ENCODE results near the gene PPIL6. TPM values are rescaled to one million over a fixed set of nuclear protein-coding genes. Genes with fewer than 3 reads are reported as not detected.

The PPIL6 gene
- total RNA-seq, 1 donor from 2014 or later: 13.3 TPM

- no peak for DNase-seq (ENCODE audit: low read depth)
Observed at GRCh38 chr6:109362102-109362884, 78.1 kb downstream of the PPIL6 start.

- no peak for DNase-seq (ENCODE audit: low read depth)
Observed at GRCh38 chr6:109360791-109361190, 79.6 kb downstream of the PPIL6 start.

- DNase-seq (ENCODE audit: low read depth): no peak
Observed at GRCh38 chr6:109360281-109360680, 80.1 kb downstream of the PPIL6 start.

- DNase-seq (ENCODE audit: low read depth): no peak
Observed at GRCh38 chr6:109359248-109359647, 81.2 kb downstream of the PPIL6 start.

GRCh38 chr6:109358204-109358603 is 82.2 kb downstream of the PPIL6 start:
- DNase-seq (ENCODE audit: low read depth): no peak

- DNase-seq (ENCODE audit: low read depth): no peak
Observed at GRCh38 chr6:109356237-109356636, 84.2 kb downstream of the PPIL6 start.

- peak; percentile 47 for DNase-seq (ENCODE audit: low read depth)
Observed at GRCh38 chr6:109351231-109352130, 88.9 kb downstream of the PPIL6 start.

GRCh38 chr6:109349419-109349987 is 90.9 kb downstream of the PPIL6 start:
- DNase-seq (ENCODE audit: low read depth): peak; percentile 79

GRCh38 chr6:109348226-109348625 is 92.2 kb downstream of the PPIL6 start:
- no peak for DNase-seq (ENCODE audit: low read depth)

- no peak for DNase-seq (ENCODE audit: low read depth)
Observed at GRCh38 chr6:109347779-109348178, 92.6 kb downstream of the PPIL6 start.

GRCh38 chr6:109345986-109346385 is 94.4 kb downstream of the PPIL6 start:
- DNase-seq (ENCODE audit: low read depth): peak; percentile 33

- no peak for DNase-seq (ENCODE audit: low read depth)
Observed at GRCh38 chr6:109344226-109344625, 96.2 kb downstream of the PPIL6 start.

GRCh38 chr6:109343518-109343917 is 96.9 kb downstream of the PPIL6 start:
- DNase-seq (ENCODE audit: low read depth): no peak

- DNase-seq (ENCODE audit: low read depth): no peak
Observed at GRCh38 chr6:109342911-109343310, 97.5 kb downstream of the PPIL6 start.

- no peak for DNase-seq (ENCODE audit: low read depth)
Observed at GRCh38 chr6:109342506-109342905, 97.9 kb downstream of the PPIL6 start.

GRCh38 chr6:109340811-109341210 is 99.6 kb downstream of the PPIL6 start:
- DNase-seq (ENCODE audit: low read depth): no peak

Other genes with a start within 250 kb of the PPIL6 start
- 248 and 303 TPM in 2 replicates for gene CD164, start 58.2 kb downstream of the PPIL6 start, total RNA-seq
- gene SMPD2, start 96 bp upstream of the PPIL6 start, total RNA-seq: 17.0 and 17.7 TPM in 2 replicates
- gene MICAL1, start 15.1 kb upstream of the PPIL6 start, total RNA-seq: 37.9 and 41.2 TPM in 2 replicates
- gene ZBTB24, start 42.6 kb upstream of the PPIL6 start, total RNA-seq: 8.0 and 16.1 TPM in 2 replicates